ENCODE measurements around the gene SMCO2. TPM values are rescaled to one million over a fixed set of nuclear protein-coding genes. Genes with fewer than 3 reads are reported as not detected.

SMCO2 gene
- total and polyA plus RNA-seq, 2 donors = 0.71 to 2.6 TPM

- Histone ChIP-seq H3K4me1 (ENCODE audit: control insufficient read depth in 2 of 2, insufficient read depth in 2 of 2, low read length in 2 of 2) (no peaks in the 10 kb centered on the region), H3K9me3 (ENCODE audit: control insufficient read depth in 2 of 2, insufficient read depth in 1 of 2, low read length in 1 of 2) (peaks cover 0 to 3% of the 10 kb centered on the region in 2 donors), H3K27me3 (ENCODE audit: control insufficient read depth in 2 of 2, insufficient read depth in 1 of 2, low read length in 1 of 2) (no peaks in the 10 kb centered on the region), H3K36me3 (ENCODE audit: control insufficient read depth in 2 of 2, insufficient read depth in 2 of 2, low read length in 1 of 2) (no peaks in the 10 kb centered on the region), H3K27ac (ENCODE audit: low read depth in 1 of 2, low read length in 1 of 2) (no peak overlapping the region), H3K4me3 (ENCODE audit: low read length in 2 of 2) (no peak overlapping the region)
- WGBS = 88% methylated on average over 6 of the region's 6 CpGs
- no peak for DNase-seq (ENCODE audit: low read depth in 6 of 9, low spot score in 9 of 9)
Measured at GRCh38 chr12:27449026-27449425, 2.5 kb downstream of the SMCO2 start.

GRCh38 chr12:27449893-27450534 is 3.5 kb downstream of the SMCO2 start:
- Histone ChIP-seq H3K27ac (ENCODE audit: low read depth in 1 of 2, low read length in 1 of 2) (no peak overlapping the region), H3K4me1 (ENCODE audit: control insufficient read depth in 2 of 2, insufficient read depth in 2 of 2, low read length in 2 of 2) (no peaks in the 10 kb centered on the region), H3K9me3 (ENCODE audit: control insufficient read depth in 2 of 2, insufficient read depth in 1 of 2, low read length in 1 of 2) (peaks cover 0 to 3% of the 10 kb centered on the region in 2 donors), H3K4me3 (ENCODE audit: low read length in 2 of 2) (no peak overlapping the region), H3K27me3 (ENCODE audit: control insufficient read depth in 2 of 2, insufficient read depth in 1 of 2, low read length in 1 of 2) (no peaks in the 10 kb centered on the region), H3K36me3 (ENCODE audit: control insufficient read depth in 2 of 2, insufficient read depth in 2 of 2, low read length in 1 of 2) (no peaks in the 10 kb centered on the region)
- WGBS = 98% methylated on average over 5 of the region's 5 CpGs
- no peak for DNase-seq (ENCODE audit: low read depth in 6 of 9, low spot score in 9 of 9)

- no peaks in the 10 kb centered on the region for H3K36me3 ChIP-seq (ENCODE audit: control insufficient read depth in 2 of 2, insufficient read depth in 2 of 2, low read length in 1 of 2)
- no peak overlapping the region for H3K27ac ChIP-seq (ENCODE audit: low read depth in 1 of 2, low read length in 1 of 2)
- no peak overlapping the region for H3K4me3 ChIP-seq (ENCODE audit: low read length in 2 of 2)
- 88% methylated on average over 6 of the region's 6 CpGs for WGBS
- DNase-seq (ENCODE audit: low read depth in 6 of 9, low spot score in 9 of 9) = no peak
- H3K9me3 ChIP-seq (ENCODE audit: control insufficient read depth in 2 of 2, insufficient read depth in 1 of 2, low read length in 1 of 2) = no peaks in the 10 kb centered on the region
- no peaks in the 10 kb centered on the region for H3K27me3 ChIP-seq (ENCODE audit: control insufficient read depth in 2 of 2, insufficient read depth in 1 of 2, low read length in 1 of 2)
- H3K4me1 ChIP-seq (ENCODE audit: control insufficient read depth in 2 of 2, insufficient read depth in 2 of 2, low read length in 2 of 2) = no peaks in the 10 kb centered on the region
Measured at GRCh38 chr12:27451036-27451825, 4.7 kb downstream of the SMCO2 start.

- Histone ChIP-seq H3K4me1 (ENCODE audit: control insufficient read depth in 2 of 2, insufficient read depth in 2 of 2, low read length in 2 of 2) (no peaks in the 10 kb centered on the region), H3K27ac (ENCODE audit: low read depth in 1 of 2, low read length in 1 of 2) (no peak overlapping the region), H3K36me3 (ENCODE audit: control insufficient read depth in 2 of 2, insufficient read depth in 2 of 2, low read length in 1 of 2) (peaks cover 0 to 2% of the 10 kb centered on the region in 2 donors), H3K4me3 (ENCODE audit: low read length in 2 of 2) (no peak overlapping the region), H3K9me3 (ENCODE audit: control insufficient read depth in 2 of 2, insufficient read depth in 1 of 2, low read length in 1 of 2) (no peaks in the 10 kb centered on the region), H3K27me3 (ENCODE audit: control insufficient read depth in 2 of 2, insufficient read depth in 1 of 2, low read length in 1 of 2) (no peaks in the 10 kb centered on the region)
- WGBS = 83% methylated on average over 2 of the region's 2 CpGs
- DNase-seq (ENCODE audit: low read depth in 6 of 9, low spot score in 9 of 9) = no peak
Measured at GRCh38 chr12:27453421-27453820, 6.9 kb downstream of the SMCO2 start.

- 98% methylated on average over 3 of the region's 3 CpGs for WGBS
- H3K27me3 ChIP-seq (ENCODE audit: control insufficient read depth in 2 of 2, insufficient read depth in 1 of 2, low read length in 1 of 2) = no peaks in the 10 kb centered on the region
- peaks cover 2 to 3% of the 10 kb centered on the region in 2 donors for H3K4me1 ChIP-seq (ENCODE audit: control insufficient read depth in 2 of 2, insufficient read depth in 2 of 2, low read length in 2 of 2)
- H3K36me3 ChIP-seq (ENCODE audit: control insufficient read depth in 2 of 2, insufficient read depth in 2 of 2, low read length in 1 of 2) = peaks cover 0 to 2% of the 10 kb centered on the region in 2 donors
- no peak overlapping the region for H3K4me3 ChIP-seq (ENCODE audit: low read length in 2 of 2)
- DNase-seq (ENCODE audit: low read depth in 6 of 9, low spot score in 9 of 9) = no peak
- no peaks in the 10 kb centered on the region for H3K9me3 ChIP-seq (ENCODE audit: control insufficient read depth in 2 of 2, insufficient read depth in 1 of 2, low read length in 1 of 2)
- no peak overlapping the region for H3K27ac ChIP-seq (ENCODE audit: low read depth in 1 of 2, low read length in 1 of 2)
Measured at GRCh38 chr12:27455589-27455988, 9.1 kb downstream of the SMCO2 start.

- H3K9me3 ChIP-seq (ENCODE audit: control insufficient read depth in 2 of 2, insufficient read depth in 1 of 2, low read length in 1 of 2) = no peaks in the 10 kb centered on the region
- H3K4me1 ChIP-seq (ENCODE audit: control insufficient read depth in 2 of 2, insufficient read depth in 2 of 2, low read length in 2 of 2) = peaks cover 4 to 6% of the 10 kb centered on the region in 2 donors
- H3K36me3 ChIP-seq (ENCODE audit: control insufficient read depth in 2 of 2, insufficient read depth in 2 of 2, low read length in 1 of 2) = peaks cover 0 to 2% of the 10 kb centered on the region in 2 donors
- 98% methylated on average over 3 of the region's 3 CpGs for WGBS
- DNase-seq (ENCODE audit: low read depth in 6 of 9, low spot score in 9 of 9) = no peak
- no peaks in the 10 kb centered on the region for H3K27me3 ChIP-seq (ENCODE audit: control insufficient read depth in 2 of 2, insufficient read depth in 1 of 2, low read length in 1 of 2)
- no peak overlapping the region for H3K27ac ChIP-seq (ENCODE audit: low read depth in 1 of 2, low read length in 1 of 2)
- H3K4me3 ChIP-seq (ENCODE audit: low read length in 2 of 2) = no peak overlapping the region
Measured at GRCh38 chr12:27456618-27457017, 10.1 kb downstream of the SMCO2 start.

GRCh38 chr12:27460471-27460978 is 14.0 kb downstream of the SMCO2 start:
- Histone ChIP-seq H3K27ac (ENCODE audit: low read depth in 1 of 2, low read length in 1 of 2) (no peak overlapping the region), H3K36me3 (ENCODE audit: control insufficient read depth in 2 of 2, insufficient read depth in 2 of 2, low read length in 1 of 2) (peaks cover 0 to 2% of the 10 kb centered on the region in 2 donors), H3K27me3 (ENCODE audit: control insufficient read depth in 2 of 2, insufficient read depth in 1 of 2, low read length in 1 of 2) (no peaks in the 10 kb centered on the region), H3K9me3 (ENCODE audit: control insufficient read depth in 2 of 2, insufficient read depth in 1 of 2, low read length in 1 of 2) (no peaks in the 10 kb centered on the region), H3K4me1 (ENCODE audit: control insufficient read depth in 2 of 2, insufficient read depth in 2 of 2, low read length in 2 of 2) (peaks cover 4 to 6% of the 10 kb centered on the region in 2 donors), H3K4me3 (ENCODE audit: low read length in 2 of 2) (no peak overlapping the region)
- 9% methylated on average over 7 of the region's 7 CpGs for WGBS
- DNase-seq (ENCODE audit: low read depth in 6 of 9, low spot score in 9 of 9) = peak in 1 of 9 donors; percentile 34

GRCh38 chr12:27462151-27462694 is 15.7 kb downstream of the SMCO2 start:
- Histone ChIP-seq H3K27me3 (ENCODE audit: control insufficient read depth in 2 of 2, insufficient read depth in 1 of 2, low read length in 1 of 2) (no peaks in the 10 kb centered on the region), H3K36me3 (ENCODE audit: control insufficient read depth in 2 of 2, insufficient read depth in 2 of 2, low read length in 1 of 2) (no peaks in the 10 kb centered on the region), H3K9me3 (ENCODE audit: control insufficient read depth in 2 of 2, insufficient read depth in 1 of 2, low read length in 1 of 2) (no peaks in the 10 kb centered on the region), H3K4me3 (ENCODE audit: low read length in 2 of 2) (no peak overlapping the region), H3K4me1 (ENCODE audit: control insufficient read depth in 2 of 2, insufficient read depth in 2 of 2, low read length in 2 of 2) (peaks cover 4 to 6% of the 10 kb centered on the region in 2 donors), H3K27ac (ENCODE audit: low read depth in 1 of 2, low read length in 1 of 2) (peak overlapping the region; percentile 8 to 70)
- 52% methylated on average over 9 of the region's 9 CpGs for WGBS
- DNase-seq (ENCODE audit: low read depth in 6 of 9, low spot score in 9 of 9) = peak in 1 of 9 donors; percentile 19

- no peaks in the 10 kb centered on the region for H3K9me3 ChIP-seq (ENCODE audit: control insufficient read depth in 2 of 2, insufficient read depth in 1 of 2, low read length in 1 of 2)
- peak overlapping the region in 1 of 2 donors; percentile 70 for H3K27ac ChIP-seq (ENCODE audit: low read depth in 1 of 2, low read length in 1 of 2)
Measured at GRCh38 chr12:27462851-27463250, 16.3 kb downstream of the SMCO2 start.

More at GRCh38 chr12:27462851-27463250, 16.3 kb downstream of the SMCO2 start:
- H3K4me3 ChIP-seq (ENCODE audit: low read length in 2 of 2) = no peak overlapping the region
- H3K27me3 ChIP-seq (ENCODE audit: control insufficient read depth in 2 of 2, insufficient read depth in 1 of 2, low read length in 1 of 2) = no peaks in the 10 kb centered on the region
- no peaks in the 10 kb centered on the region for H3K36me3 ChIP-seq (ENCODE audit: control insufficient read depth in 2 of 2, insufficient read depth in 2 of 2, low read length in 1 of 2)
- H3K4me1 ChIP-seq (ENCODE audit: control insufficient read depth in 2 of 2, insufficient read depth in 2 of 2, low read length in 2 of 2) = peaks cover 4 to 6% of the 10 kb centered on the region in 2 donors
- DNase-seq (ENCODE audit: low read depth in 6 of 9, low spot score in 9 of 9) = no peak
- whole genome bisulfite sequencing = 92% methylated on average over 8 of the region's 8 CpGs

Measured in thymus (tissue), 11 donors.